ENCODE data around the gene DCPS. TPM values are rescaled to one million over a fixed set of nuclear protein-coding genes. Genes with fewer than 3 reads are reported as not detected.
"Not testable (repeated sequence)": the region's sequence is repeated elsewhere in the genome, so short reads cannot be mapped to it uniquely, and the experiment has no call there.

Gene DCPS
- total and polyA plus RNA-seq, 2 of the 4 experiments (the other 2 are of a cell fraction): 19.7 to 34.8 TPM

DNA sequence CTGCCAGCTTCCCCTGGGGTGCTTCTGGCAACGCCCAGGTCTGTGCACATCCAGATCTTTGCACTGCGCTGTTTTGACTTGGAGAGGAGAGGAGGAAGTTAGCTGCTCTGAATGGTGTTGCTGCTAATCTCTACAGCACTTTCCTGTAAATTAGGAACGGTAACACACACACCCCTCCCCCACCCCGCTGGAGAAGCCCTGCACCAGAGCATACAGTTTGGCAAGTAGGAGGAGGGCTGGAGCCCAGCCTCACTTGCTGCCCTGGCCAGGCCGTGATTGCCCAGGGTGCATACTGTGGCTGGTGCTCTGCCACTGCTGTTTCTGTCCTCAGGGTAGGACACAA lies 82.8 kb downstream of the DCPS start:
- dilution Hi-C loops (cut with HindIII; ENCODE audit: low sequenced_read_pairs, unreplicated experiment); BruUV-seq (replicated peaks); ATAC-seq (ENCODE audit: low read depth): not testable (repeated sequence)

More for the DNA sequence above, 82.8 kb downstream of the DCPS start:
- H2BK120ac ChIP-seq (ENCODE audit: low read depth, low read length); H3K56ac ChIP-seq (ENCODE audit: extremely low read depth, insufficient read depth, low read length); H3K9me3 ChIP-seq (ENCODE audit: control insufficient read depth, insufficient read depth, low read length); H3K79me1 ChIP-seq (ENCODE audit: low read depth in 1 of 2, low read length in 2 of 2); H3K36me3 ChIP-seq (ENCODE audit: control insufficient read depth, insufficient read depth, low read length); intact Hi-C loops (cut with micrococcal nuclease); in situ Hi-C loops (cut with MboI; ENCODE audit: low sequenced_read_pairs); H4K8ac ChIP-seq (ENCODE audit: low read depth in 2 of 2, low read length in 2 of 2); H2AK9ac ChIP-seq (replicated peaks; ENCODE audit: low read depth, low read length, poor library complexity); H2AFZ ChIP-seq (replicated peaks; ENCODE audit: low read length, poor library complexity); H4K20me1 ChIP-seq (ENCODE audit: insufficient read depth, low read length); H3K9me1 ChIP-seq (ENCODE audit: insufficient read depth, low read length); H3K4me2 ChIP-seq (ENCODE audit: low read depth, low read length); POLR2A ChIA-PET (ENCODE audit: unreplicated experiment); H3K23ac ChIP-seq (ENCODE audit: low read depth, low read length); H3K14ac ChIP-seq (replicated peaks; ENCODE audit: low read depth, low read length); H4K91ac ChIP-seq (ENCODE audit: insufficient read depth, low read depth, low read length); H4K5ac ChIP-seq (ENCODE audit: low read depth, low read length); H3K4ac ChIP-seq (ENCODE audit: low read depth, low read length); H3K9ac ChIP-seq (ENCODE audit: low read depth, low read length); H3K18ac ChIP-seq (ENCODE audit: low read depth, low read length); H2BK5ac ChIP-seq (ENCODE audit: low read depth, low read length, poor library complexity, severe bottlenecking); H2BK20ac ChIP-seq (ENCODE audit: low read depth, low read length); H3K27me3 ChIP-seq (ENCODE audit: control insufficient read depth, insufficient read depth, low read length); H3K4me3 ChIP-seq (ENCODE audit: insufficient read depth, low read depth, low read length); H3K4me1 ChIP-seq (ENCODE audit: control insufficient read depth, insufficient read depth, low read length); DNase-seq; H3K27ac ChIP-seq (ENCODE audit: insufficient read depth, low read length); CTCF ChIA-PET; H2AK5ac ChIP-seq (ENCODE audit: low read depth, low read length); H2BK15ac ChIP-seq (ENCODE audit: low read depth, low read length): not testable (repeated sequence)
- 33% methylated on average over 1 of the region's 5 CpGs; no CpG with 5 or more reads in 1 of the 2 experiments for WGBS, 2 experiments (ENCODE audit: extremely low coverage in 2 of 2, insufficient read length in 1 of 2)

All from IMR-90 (cell line).